HepG2 (cell line): Measurements from ENCODE around the gene HSD3B7. TPM values are rescaled to one million over a fixed set of nuclear protein-coding genes. Genes with fewer than 3 reads are reported as not detected.

ENCODE experiments used
- AGO1 ChIP-seq: fragments of 200-400 bp; formaldehyde crosslinking; IDR thresholded peaks from 2 replicates; pipeline ENCODE4 v1.6.1; 2017; ENCODE audit warnings: mild to moderate bottlenecking, low read depth, low read length, moderate library complexity; ENCODE audit not compliant: poor library complexity, severe bottlenecking
- BORCS8-MEF2B ChIP-seq: sonication (generic); formaldehyde crosslinking; IDR thresholded peaks from 2 replicates; pipeline ENCODE4 v1.8.0; 2022; ENCODE audit warnings: mild to moderate bottlenecking, missing genetic modification reagents
- MXI1 ChIP-seq: IDR thresholded peaks from 3 replicates; pipeline ENCODE4 v1.6.1; 2012; ENCODE audit warnings: low read depth, low read length, inconsistent platforms, borderline replicate concordance
- MZF1 ChIP-seq: sonication (generic); formaldehyde crosslinking; IDR thresholded peaks from 2 replicates; pipeline ENCODE4 v1.8.1; 2023; ENCODE audit warnings: mild to moderate bottlenecking, missing genetic modification reagents, borderline replicate concordance
- POGZ ChIP-seq: sonication (generic); formaldehyde crosslinking; IDR thresholded peaks from 2 replicates; pipeline ENCODE4 v1.4.0; 2020; ENCODE audit warnings: mild to moderate bottlenecking, missing genetic modification reagents
- POLR2AphosphoS2 ChIP-seq: IDR thresholded peaks from 2 replicates; pipeline ENCODE4 v1.6.1; 2011; ENCODE audit warnings: low read depth, low read length, improper control_type of control experiment
- STAG1 ChIP-seq: sonication (generic); formaldehyde crosslinking; IDR thresholded peaks from 2 replicates; pipeline ENCODE4 v1.4.0; 2020; ENCODE audit warnings: missing genetic modification reagents
- ZNF33B ChIP-seq: sonication (generic); formaldehyde crosslinking; IDR thresholded peaks from 2 replicates; pipeline ENCODE4 v1.5.1; 2020; ENCODE audit warnings: mild to moderate bottlenecking, missing genetic modification reagents
- ZNF546 ChIP-seq: sonication (generic); formaldehyde crosslinking; conservative IDR thresholded peaks from 2 replicates; pipeline ENCODE4 v1.8.1; 2023; ENCODE audit warnings: mild to moderate bottlenecking, missing genetic modification reagents
- ZNF570 ChIP-seq: sonication (generic); formaldehyde crosslinking; IDR thresholded peaks from 2 replicates; pipeline ENCODE4 v1.4.0; 2020; ENCODE audit warnings: mild to moderate bottlenecking, missing genetic modification reagents, borderline replicate concordance
- polyA plus RNA-seq, 8 experiments: library from polyadenylated mRNA; depleted of rRNA in 3 of 8; stranded (reverse) in 7 of 8; unstranded in 1 of 8; fragments of >200 nt; fragmentation: Illumina TruSeq in 4 of 8; extraction: Trizol in 4 of 8; gene quantifications; 2 replicates each; pipeline versions ENCODE4 v1.2.1 to v1.2.3, GENCODE V29; 2011 to 2016; ENCODE audit warnings: low read depth in 4 of 8, missing spikeins in 1 of 8, mixed read lengths in 1 of 8; ENCODE audit not compliant: insufficient read depth in 1 of 8
- total RNA-seq, 5 experiments: library from RNA; depleted of rRNA; stranded (reverse); fragments of >200 nt; fragmentation: Illumina TruSeq; extraction: Trizol; gene quantifications; 2 replicates each; pipeline ENCODE4 v1.2.3, GENCODE V29; 2016; ENCODE audit warnings: low read depth in 1 of 5
- TF ChIP-seq, protein P1 (sequence below): sonication (generic); formaldehyde crosslinking; conservative IDR thresholded peaks from 2 replicates; pipeline ENCODE4 v1.4.0; 2020; ENCODE audit warnings: missing genetic modification reagents
- TF ChIP-seq, protein P2 (sequence below): sonication (generic); formaldehyde crosslinking; IDR thresholded peaks from 2 replicates; pipeline ENCODE4 v1.4.0; 2020; ENCODE audit warnings: mild to moderate bottlenecking, missing genetic modification reagents
- TF ChIP-seq, protein P3 (sequence below): sonication (generic); formaldehyde crosslinking; IDR thresholded peaks from 2 replicates; pipeline ENCODE4 v1.5.1; 2020; ENCODE audit warnings: mild to moderate bottlenecking, missing genetic modification reagents, moderate library complexity
- TF ChIP-seq, protein P4 (sequence below): sonication (generic); formaldehyde crosslinking; IDR thresholded peaks from 2 replicates; pipeline ENCODE4 v1.4.0; 2020; ENCODE audit warnings: mild to moderate bottlenecking, missing genetic modification reagents
- TF ChIP-seq, protein P5 (sequence below): sonication (generic); formaldehyde crosslinking; IDR thresholded peaks from 2 replicates; pipeline ENCODE4 v1.8.1; 2023; ENCODE audit warnings: mild to moderate bottlenecking, missing genetic modification reagents
- TF ChIP-seq, protein P6 (sequence below): IDR thresholded peaks from 2 replicates; pipeline ENCODE4 v1.6.1; 2016; ENCODE audit warnings: control low read depth

HSD3B7 gene
- total and polyA plus RNA-seq, 2 of the 13 experiments (the other 11 are each of a cell fraction or from before 2014, with no cell fraction given): 32.9 to 69.7 TPM

DNA sequence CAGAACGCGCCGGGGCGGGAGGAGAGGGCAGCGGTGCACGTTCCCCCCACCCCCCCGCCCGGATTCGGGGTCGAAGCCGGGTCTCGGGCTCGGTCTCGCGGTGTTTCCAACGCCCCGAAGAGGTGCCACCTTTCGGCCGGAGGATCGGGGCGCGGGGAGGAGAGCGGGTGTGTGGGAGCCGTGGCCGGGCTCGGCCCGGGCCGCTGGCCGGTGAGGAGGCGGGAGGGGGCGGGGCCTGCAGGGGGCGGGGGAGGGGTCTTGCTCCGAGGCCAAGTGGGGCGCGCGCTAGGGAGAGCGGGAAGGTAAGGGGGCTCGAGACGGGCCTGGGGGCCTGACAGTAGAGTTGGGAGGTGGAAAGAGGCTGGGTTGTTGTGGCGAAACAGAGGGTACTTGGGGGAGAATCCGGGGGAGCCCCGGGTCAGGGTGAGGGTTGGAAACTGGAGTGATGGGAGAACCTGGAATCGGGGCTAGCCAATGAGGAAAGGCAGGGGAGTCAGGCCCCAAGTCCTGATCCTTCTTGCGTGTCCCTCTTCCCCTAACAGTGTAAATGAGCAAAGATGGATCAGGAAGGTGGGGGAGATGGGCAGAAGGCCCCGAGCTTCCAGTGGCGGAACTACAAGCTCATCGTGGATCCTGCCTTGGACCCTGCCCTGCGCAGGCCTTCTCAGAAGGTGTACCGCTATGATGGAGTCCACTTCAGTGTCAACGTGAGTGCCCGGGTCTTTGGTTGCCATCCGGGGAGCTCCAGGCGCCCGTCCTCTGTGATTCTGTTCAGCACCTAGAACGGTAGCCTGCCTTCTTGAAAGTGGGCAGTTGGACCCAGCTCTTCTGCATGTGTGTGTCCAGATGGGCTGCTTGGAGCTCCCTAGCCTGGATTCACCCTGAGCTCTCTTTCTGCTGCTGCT lies 26.6 kb upstream of the HSD3B7 start (continued):
- TF ChIP-seq, protein P1, sequence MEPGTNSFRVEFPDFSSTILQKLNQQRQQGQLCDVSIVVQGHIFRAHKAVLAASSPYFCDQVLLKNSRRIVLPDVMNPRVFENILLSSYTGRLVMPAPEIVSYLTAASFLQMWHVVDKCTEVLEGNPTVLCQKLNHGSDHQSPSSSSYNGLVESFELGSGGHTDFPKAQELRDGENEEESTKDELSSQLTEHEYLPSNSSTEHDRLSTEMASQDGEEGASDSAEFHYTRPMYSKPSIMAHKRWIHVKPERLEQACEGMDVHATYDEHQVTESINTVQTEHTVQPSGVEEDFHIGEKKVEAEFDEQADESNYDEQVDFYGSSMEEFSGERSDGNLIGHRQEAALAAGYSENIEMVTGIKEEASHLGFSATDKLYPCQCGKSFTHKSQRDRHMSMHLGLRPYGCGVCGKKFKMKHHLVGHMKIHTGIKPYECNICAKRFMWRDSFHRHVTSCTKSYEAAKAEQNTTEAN: no peak
- TF ChIP-seq POLR2AphosphoS2 (no peak), ZNF570 (CRISPR knock-in tag) (no peak), STAG1 (no peak), BORCS8-MEF2B (0 out of 2 replicates have a peak, but pooled peaks have one; percentile 30), AGO1 (no peak), ZNF33B (no peak), ZNF546 (CRISPR knock-in tag) (no peak), MXI1 (no peak), POGZ (no peak), MZF1 (CRISPR knock-in tag) (no peak)
- TF ChIP-seq, protein P2, sequence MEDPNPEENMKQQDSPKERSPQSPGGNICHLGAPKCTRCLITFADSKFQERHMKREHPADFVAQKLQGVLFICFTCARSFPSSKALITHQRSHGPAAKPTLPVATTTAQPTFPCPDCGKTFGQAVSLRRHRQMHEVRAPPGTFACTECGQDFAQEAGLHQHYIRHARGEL (CRISPR knock-in tag): no peak
- TF ChIP-seq, protein P3, sequence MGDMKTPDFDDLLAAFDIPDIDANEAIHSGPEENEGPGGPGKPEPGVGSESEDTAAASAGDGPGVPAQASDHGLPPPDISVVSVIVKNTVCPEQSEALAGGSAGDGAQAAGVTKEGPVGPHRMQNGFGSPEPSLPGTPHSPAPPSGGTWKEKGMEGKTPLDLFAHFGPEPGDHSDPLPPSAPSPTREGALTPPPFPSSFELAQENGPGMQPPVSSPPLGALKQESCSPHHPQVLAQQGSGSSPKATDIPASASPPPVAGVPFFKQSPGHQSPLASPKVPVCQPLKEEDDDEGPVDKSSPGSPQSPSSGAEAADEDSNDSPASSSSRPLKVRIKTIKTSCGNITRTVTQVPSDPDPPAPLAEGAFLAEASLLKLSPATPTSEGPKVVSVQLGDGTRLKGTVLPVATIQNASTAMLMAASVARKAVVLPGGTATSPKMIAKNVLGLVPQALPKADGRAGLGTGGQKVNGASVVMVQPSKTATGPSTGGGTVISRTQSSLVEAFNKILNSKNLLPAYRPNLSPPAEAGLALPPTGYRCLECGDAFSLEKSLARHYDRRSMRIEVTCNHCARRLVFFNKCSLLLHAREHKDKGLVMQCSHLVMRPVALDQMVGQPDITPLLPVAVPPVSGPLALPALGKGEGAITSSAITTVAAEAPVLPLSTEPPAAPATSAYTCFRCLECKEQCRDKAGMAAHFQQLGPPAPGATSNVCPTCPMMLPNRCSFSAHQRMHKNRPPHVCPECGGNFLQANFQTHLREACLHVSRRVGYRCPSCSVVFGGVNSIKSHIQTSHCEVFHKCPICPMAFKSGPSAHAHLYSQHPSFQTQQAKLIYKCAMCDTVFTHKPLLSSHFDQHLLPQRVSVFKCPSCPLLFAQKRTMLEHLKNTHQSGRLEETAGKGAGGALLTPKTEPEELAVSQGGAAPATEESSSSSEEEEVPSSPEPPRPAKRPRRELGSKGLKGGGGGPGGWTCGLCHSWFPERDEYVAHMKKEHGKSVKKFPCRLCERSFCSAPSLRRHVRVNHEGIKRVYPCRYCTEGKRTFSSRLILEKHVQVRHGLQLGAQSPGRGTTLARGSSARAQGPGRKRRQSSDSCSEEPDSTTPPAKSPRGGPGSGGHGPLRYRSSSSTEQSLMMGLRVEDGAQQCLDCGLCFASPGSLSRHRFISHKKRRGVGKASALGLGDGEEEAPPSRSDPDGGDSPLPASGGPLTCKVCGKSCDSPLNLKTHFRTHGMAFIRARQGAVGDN (CRISPR knock-in tag): no peak
- TF ChIP-seq, protein P4, sequence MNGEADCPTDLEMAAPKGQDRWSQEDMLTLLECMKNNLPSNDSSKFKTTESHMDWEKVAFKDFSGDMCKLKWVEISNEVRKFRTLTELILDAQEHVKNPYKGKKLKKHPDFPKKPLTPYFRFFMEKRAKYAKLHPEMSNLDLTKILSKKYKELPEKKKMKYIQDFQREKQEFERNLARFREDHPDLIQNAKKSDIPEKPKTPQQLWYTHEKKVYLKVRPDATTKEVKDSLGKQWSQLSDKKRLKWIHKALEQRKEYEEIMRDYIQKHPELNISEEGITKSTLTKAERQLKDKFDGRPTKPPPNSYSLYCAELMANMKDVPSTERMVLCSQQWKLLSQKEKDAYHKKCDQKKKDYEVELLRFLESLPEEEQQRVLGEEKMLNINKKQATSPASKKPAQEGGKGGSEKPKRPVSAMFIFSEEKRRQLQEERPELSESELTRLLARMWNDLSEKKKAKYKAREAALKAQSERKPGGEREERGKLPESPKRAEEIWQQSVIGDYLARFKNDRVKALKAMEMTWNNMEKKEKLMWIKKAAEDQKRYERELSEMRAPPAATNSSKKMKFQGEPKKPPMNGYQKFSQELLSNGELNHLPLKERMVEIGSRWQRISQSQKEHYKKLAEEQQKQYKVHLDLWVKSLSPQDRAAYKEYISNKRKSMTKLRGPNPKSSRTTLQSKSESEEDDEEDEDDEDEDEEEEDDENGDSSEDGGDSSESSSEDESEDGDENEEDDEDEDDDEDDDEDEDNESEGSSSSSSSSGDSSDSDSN: no peak
- TF ChIP-seq, protein P5, sequence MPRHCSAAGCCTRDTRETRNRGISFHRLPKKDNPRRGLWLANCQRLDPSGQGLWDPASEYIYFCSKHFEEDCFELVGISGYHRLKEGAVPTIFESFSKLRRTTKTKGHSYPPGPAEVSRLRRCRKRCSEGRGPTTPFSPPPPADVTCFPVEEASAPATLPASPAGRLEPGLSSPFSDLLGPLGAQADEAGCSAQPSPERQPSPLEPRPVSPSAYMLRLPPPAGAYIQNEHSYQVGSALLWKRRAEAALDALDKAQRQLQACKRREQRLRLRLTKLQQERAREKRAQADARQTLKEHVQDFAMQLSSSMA (CRISPR knock-in tag): peak; percentile 37; the same call in 1 of the 2 replicates
- TF ChIP-seq, protein P6, sequence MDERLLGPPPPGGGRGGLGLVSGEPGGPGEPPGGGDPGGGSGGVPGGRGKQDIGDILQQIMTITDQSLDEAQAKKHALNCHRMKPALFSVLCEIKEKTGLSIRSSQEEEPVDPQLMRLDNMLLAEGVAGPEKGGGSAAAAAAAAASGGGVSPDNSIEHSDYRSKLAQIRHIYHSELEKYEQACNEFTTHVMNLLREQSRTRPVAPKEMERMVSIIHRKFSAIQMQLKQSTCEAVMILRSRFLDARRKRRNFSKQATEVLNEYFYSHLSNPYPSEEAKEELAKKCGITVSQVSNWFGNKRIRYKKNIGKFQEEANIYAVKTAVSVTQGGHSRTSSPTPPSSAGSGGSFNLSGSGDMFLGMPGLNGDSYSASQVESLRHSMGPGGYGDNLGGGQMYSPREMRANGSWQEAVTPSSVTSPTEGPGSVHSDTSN (CRISPR knock-in tag): no peak
